ENCODE data around the gene SNRK. TPM values are rescaled to one million over a fixed set of nuclear protein-coding genes. Genes with fewer than 3 reads are reported as not detected.

Gene SNRK
- total and polyA plus RNA-seq, 2 of the 13 experiments (the other 11 are each of a cell fraction or from before 2014, with no cell fraction given) = 11.4 to 16.1 TPM

GRCh38 chr3:43316783-43317460 lies 30.6 kb downstream of the SNRK start (continued):
- TF ChIP-seq ZBTB43 (CRISPR knock-in tag; conservative IDR thresholded peaks at IDR 0.05) (no peak), HMG20A (CRISPR knock-in tag; IDR thresholded peaks at IDR 0.05; ENCODE audit: borderline replicate concordance) (peak; percentile 65), FOXA1 (IDR thresholded peaks at IDR 0.05) (no peak), FOXA1 (CRISPR knock-in tag; IDR thresholded peaks at IDR 0.05) (peak; percentile 10; the same call in 1 of the 2 replicates), STAG1 (CRISPR knock-in tag; IDR thresholded peaks at IDR 0.05) (no peak), SALL1 (CRISPR knock-in tag; IDR thresholded peaks at IDR 0.05) (peak; percentile 63), ZNF3 (CRISPR knock-in tag; IDR thresholded peaks at IDR 0.05) (peak; percentile 54; the same call in 1 of the 2 replicates), ZNF124 (CRISPR knock-in tag; IDR thresholded peaks at IDR 0.05) (no peak), ZNF503 (CRISPR knock-in tag; IDR thresholded peaks at IDR 0.05) (peak; percentile 49; the same call in 1 of the 2 replicates), HDAC2 (CRISPR knock-in tag; IDR thresholded peaks at IDR 0.05) (peak; percentile 39; the same call in 1 of the 2 replicates), MIXL1 (CRISPR knock-in tag; IDR thresholded peaks at IDR 0.05) (peak; percentile 71), ZNF329 (CRISPR knock-in tag; IDR thresholded peaks at IDR 0.05; ENCODE audit: low read depth) (no peak), NFIC (IDR thresholded peaks at IDR 0.05; ENCODE audit: low read length) (peak; percentile 78; the same call in 1 of the 2 replicates), TOPORS (CRISPR knock-in tag; IDR thresholded peaks at IDR 0.05) (no peak), RARA (CRISPR knock-in tag; IDR thresholded peaks at IDR 0.05) (peak; percentile 70), ZNF607 (CRISPR knock-in tag; IDR thresholded peaks at IDR 0.05; ENCODE audit: borderline replicate concordance) (no peak), MED1 (CRISPR knock-in tag; IDR thresholded peaks at IDR 0.05) (peak; percentile 64), CHCHD3 (CRISPR knock-in tag; IDR thresholded peaks at IDR 0.05) (no peak), ZSCAN25 (CRISPR knock-in tag; IDR thresholded peaks at IDR 0.05) (no peak), MBD4 (IDR thresholded peaks at IDR 0.05; ENCODE audit: borderline replicate concordance, low read length) (no peak), MTA1 (CRISPR knock-in tag; IDR thresholded peaks at IDR 0.05; ENCODE audit: borderline replicate concordance) (no peak; the same call in 1 of the 2 replicates), ZNF33A (CRISPR knock-in tag; IDR thresholded peaks at IDR 0.05; ENCODE audit: borderline replicate concordance) (no peak), TCF7 (IDR thresholded peaks at IDR 0.05; ENCODE audit: low read depth) (peak; percentile 82), MLLT10 (CRISPR knock-in tag; IDR thresholded peaks at IDR 0.05) (no peak), ZBTB33 (CRISPR knock-in tag; IDR thresholded peaks at IDR 0.05) (no peak), CREB1 (IDR thresholded peaks at IDR 0.05) (no peak), CREB1 (CRISPR knock-in tag; IDR thresholded peaks at IDR 0.05) (peak; percentile 67), MIER2 (CRISPR knock-in tag; IDR thresholded peaks at IDR 0.05) (no peak), POGZ (CRISPR knock-in tag; IDR thresholded peaks at IDR 0.05) (no peak), CENPBD1 (CRISPR knock-in tag; IDR thresholded peaks at IDR 0.05; ENCODE audit: borderline replicate concordance, low read depth) (no peak)

Data from HepG2 (cell line).